Activated CD8-positive, alpha-beta memory T cell treated with anti-CD3 and anti-CD28 coated beads, Interleukin-2, amount 50 U/mL, for 1 hour (primary cell): Measurements from ENCODE around the gene CLTCL1.
"Not testable (repeated sequence)": the region's sequence is repeated elsewhere in the genome, so short reads cannot be mapped to it uniquely, and the experiment has no call there.

Experiments
- DNase-seq: peaks from one replicate; pipeline ENCODE4 v3.0.0-alpha.2; 2020; ENCODE audit errors: extremely low read depth

The CLTCL1 gene

GRCh38 chr22:19290400-19291217 lies 910 bp downstream of the CLTCL1 start:
- DNase-seq, result no peak

- no peak for DNase-seq
Observed at GRCh38 chr22:19289475-19290161, 1.9 kb downstream of the CLTCL1 start.

GRCh38 chr22:19287889-19288288 lies 3.6 kb downstream of the CLTCL1 start:
- DNase-seq, result no peak

- no peak for DNase-seq
Observed at GRCh38 chr22:19287076-19287707, 4.3 kb downstream of the CLTCL1 start.

GRCh38 chr22:19285831-19286230 lies 5.7 kb downstream of the CLTCL1 start:
- no peak for DNase-seq

GRCh38 chr22:19279143-19279542 lies 12.4 kb downstream of the CLTCL1 start:
- not testable (repeated sequence) for DNase-seq

GRCh38 chr22:19277785-19278184 lies 13.7 kb downstream of the CLTCL1 start:
- no peak for DNase-seq

- DNase-seq, result no peak
Observed at GRCh38 chr22:19275919-19276600, 15.5 kb downstream of the CLTCL1 start.

GRCh38 chr22:19275513-19275912 lies 16.0 kb downstream of the CLTCL1 start:
- DNase-seq, result no peak

- DNase-seq, result no peak
Observed at GRCh38 chr22:19275104-19275503, 16.4 kb downstream of the CLTCL1 start.

GRCh38 chr22:19271856-19272535 lies 19.5 kb downstream of the CLTCL1 start:
- no peak for DNase-seq

GRCh38 chr22:19271273-19271855 lies 20.2 kb downstream of the CLTCL1 start:
- no peak for DNase-seq

GRCh38 chr22:19270873-19271272 lies 20.6 kb downstream of the CLTCL1 start:
- DNase-seq, result no peak

- DNase-seq, result no peak
Observed at GRCh38 chr22:19266547-19267086, 24.9 kb downstream of the CLTCL1 start.

- DNase-seq, result no peak
Observed at GRCh38 chr22:19265779-19266178, 25.7 kb downstream of the CLTCL1 start.

- DNase-seq, result no peak
Observed at GRCh38 chr22:19260804-19261203, 30.7 kb downstream of the CLTCL1 start.

- no peak for DNase-seq
Observed at GRCh38 chr22:19260194-19260593, 31.3 kb downstream of the CLTCL1 start.

- not testable (repeated sequence) for DNase-seq
Observed at GRCh38 chr22:19258968-19259288, 32.6 kb downstream of the CLTCL1 start.

- no peak for DNase-seq
Observed at GRCh38 chr22:19258371-19258770, 33.1 kb downstream of the CLTCL1 start.

- DNase-seq, result not testable (repeated sequence)
Observed at GRCh38 chr22:19256362-19256761, 35.2 kb downstream of the CLTCL1 start.

- no peak for DNase-seq
Observed at GRCh38 chr22:19253143-19253542, 38.4 kb downstream of the CLTCL1 start.
